B cell (primary cell): Measurements from ENCODE around the gene TPRN. TPM values are rescaled to one million over a fixed set of nuclear protein-coding genes. Genes with fewer than 3 reads are reported as not detected.

Experiments
- ATAC-seq: fragments of 200-7000 bp; cut with Tn5 transposase; one replicate; pipeline ENCODE4 v1.10.0; 2021; ENCODE audit warnings: low read depth, mild to moderate bottlenecking, moderate number of reproducible peaks, moderate library complexity
- CTCF ChIA-PET: fragments of 350-600 bp; sonication (Branson Sonifier 250); formaldehyde crosslinking; loops from one replicate; lab custom pipeline; 2021; ENCODE audit warnings: antibody characterized with exemption, inconsistent platforms; lab: Charles Lee
- POLR2A ChIA-PET: fragments of 350-600 bp; sonication (Branson Sonifier 250); formaldehyde crosslinking; loops from one replicate; lab custom pipeline; 2021; ENCODE audit warnings: antibody characterized with exemption; lab: Charles Lee
- DNase-seq: peaks from one replicate; pipeline ENCODE4 v3.0.0; 2013
- H2AFZ ChIP-seq: 2 replicates; pipeline ENCODE4 v1.6.1; 2012; ENCODE audit warnings: mild to moderate bottlenecking, low read depth, low read length; ENCODE audit not compliant: insufficient read depth, poor library complexity, severe bottlenecking
- H3K27ac ChIP-seq, 2 donors: 1 replicate in 1 of 2; 2 replicates in 1 of 2; pipeline ENCODE4 v1.5.1; 2012 to 2013; ENCODE audit warnings: low read length in 2 of 2, mild to moderate bottlenecking in 2 of 2, moderate library complexity in 1 of 2
- H3K27me3 ChIP-seq, 4 experiments: fragments of 200-600 bp in 1 of 4; sonication (generic) in 1 of 4; replicated peaks in 1 of 4; 1 replicate in 2 of 4; 2 replicates in 2 of 4; pipeline versions ENCODE4 v1.6.1 to v1.7.0; 2013 to 2016; ENCODE audit warnings: low read length in 3 of 4, mild to moderate bottlenecking in 2 of 4, mixed read lengths in 1 of 4, moderate library complexity in 1 of 4; ENCODE audit not compliant: insufficient read depth in 4 of 4, control insufficient read depth in 3 of 4; ENCODE audit errors: control extremely low read depth in 1 of 4
- H3K36me3 ChIP-seq, 2 experiments: replicated peaks in 1 of 2; 1 replicate in 1 of 2; 2 replicates in 1 of 2; pipeline versions ENCODE4 v1.6.1 to v1.7.1; 2013; ENCODE audit warnings: low read length in 1 of 2; ENCODE audit not compliant: insufficient read depth in 2 of 2, control insufficient read depth in 1 of 2; ENCODE audit errors: control extremely low read depth in 1 of 2, extremely low read depth in 1 of 2
- H3K4me1 ChIP-seq, 2 donors: fragments of 200-600 bp in 1 of 2; sonication (generic) in 1 of 2; 1 replicate in 1 of 2; 2 replicates in 1 of 2; pipeline versions ENCODE4 v1.5.1 to v1.6.1; 2013 to 2017; ENCODE audit warnings: low read length in 2 of 2; ENCODE audit not compliant: control insufficient read depth in 2 of 2, insufficient read depth in 2 of 2
- H3K4me2 ChIP-seq: replicated peaks from 2 replicates; pipeline ENCODE3; 2012; ENCODE audit warnings: mild to moderate bottlenecking, low read depth, low read length; ENCODE audit not compliant: poor library complexity, severe bottlenecking
- H3K4me3 ChIP-seq, 5 experiments: fragments of 200-600 bp in 1 of 5; sonication (generic) in 1 of 5; 1 replicate in 3 of 5; 2 replicates in 2 of 5; pipeline versions ENCODE4 v1.5.1 to v1.7.0; 2011 to 2016; ENCODE audit warnings: low read length in 4 of 5, mild to moderate bottlenecking in 4 of 5, low read depth in 2 of 5, control low read depth in 1 of 5, moderate library complexity in 1 of 5; ENCODE audit not compliant: insufficient read depth in 1 of 5; ENCODE audit errors: control extremely low read depth in 1 of 5, extremely low read depth in 1 of 5
- H3K79me2 ChIP-seq: fragments of 200-600 bp; sonication (generic); one replicate; pipeline ENCODE4 v1.6.0; 2016; ENCODE audit warnings: low read length; ENCODE audit not compliant: control insufficient read depth, insufficient read depth
- H3K9ac ChIP-seq: fragments of 200-600 bp; sonication (generic); 2 replicates; pipeline ENCODE4 v1.6.1; 2017; ENCODE audit warnings: mild to moderate bottlenecking, low read length, moderate library complexity
- H3K9me3 ChIP-seq, 3 donors: one replicate each; pipeline versions ENCODE4 v1.6.1 to v1.7.1; 2013; ENCODE audit warnings: low read length in 2 of 3; ENCODE audit not compliant: control insufficient read depth in 2 of 3, insufficient read depth in 1 of 3; ENCODE audit errors: control extremely low read depth in 1 of 3
- H4K20me1 ChIP-seq: 2 replicates; pipeline ENCODE4 v1.6.0; 2012; ENCODE audit warnings: mild to moderate bottlenecking, low read length; ENCODE audit not compliant: insufficient read depth, control insufficient read depth, poor library complexity, severe bottlenecking
- H3K27ac Mint-ChIP-seq: one replicate; pipeline ENCODE4 v1.8.0; 2021; ENCODE audit warnings: mixed read lengths
- H3K27me3 Mint-ChIP-seq: one replicate; pipeline ENCODE4 v1.8.0; 2021; ENCODE audit warnings: mixed read lengths
- H3K4me1 Mint-ChIP-seq: one replicate; pipeline ENCODE4 v1.8.0; 2021; ENCODE audit warnings: mixed read lengths
- H3K4me3 Mint-ChIP-seq: one replicate; pipeline ENCODE4 v1.8.0; 2021; ENCODE audit warnings: mixed read lengths
- H3K9me3 Mint-ChIP-seq: one replicate; pipeline ENCODE4 v1.8.0; 2022; ENCODE audit warnings: mixed read lengths; ENCODE audit not compliant: insufficient read depth
- EZH2 ChIP-seq: IDR thresholded peaks from 2 replicates; pipeline ENCODE4 v1.6.1; 2012; ENCODE audit warnings: borderline replicate concordance, low read depth, mild to moderate bottlenecking, moderate library complexity, low read length; ENCODE audit not compliant: insufficient read depth, poor library complexity, severe bottlenecking
- WGBS: methylation state at CpG from one replicate; pipeline ENCODE4 v1.1.5; 2013; ENCODE audit warnings: missing lambda C conversion rate; ENCODE audit not compliant: insufficient coverage; 5-methylcytosine and 5-hydroxymethylcytosine counted together
- intact Hi-C: fragments of 100-400 bp; cut with micrococcal nuclease; formaldehyde crosslinking; loops from one replicate; pipeline ENCODE4 v1.10.0; 2022
- polyA plus RNA-seq: library from polyadenylated mRNA; depleted of rRNA; stranded (reverse); fragments of >200 nt; gene quantifications from 2 replicates; pipeline ENCODE4 v1.2.3, GENCODE V29; 2012
- small RNA-seq: library from RNA; depleted of rRNA; stranded (forward); fragments of <200 nt; gene quantifications from one replicate; pipeline ENCODE3, GENCODE V24; 2012; ENCODE audit warnings: low replicate concordance, low read depth; ENCODE audit not compliant: insufficient read length
- total RNA-seq, 2 donors: library from RNA; stranded (reverse); fragments of 120-200 nt in 1 of 2; gene quantifications; 1 replicate in 1 of 2; 2 replicates in 1 of 2; pipeline versions ENCODE4 v1.2.3 to v1.2.4, GENCODE V29; 2013 to 2022
- TF ChIP-seq, protein P1 (sequence below): fragments of 200-600 bp; IDR thresholded peaks from one replicate; pipeline ENCODE4 v1.8.0; 2022; ENCODE audit warnings: antibody characterized with exemption, mild to moderate bottlenecking

TPRN gene
- total and polyA plus RNA-seq, 2 donors (not counting 1 experiment from before 2014, with no cell fraction given), result 5.7 to 16.3 TPM

- TF ChIP-seq, protein P1, sequence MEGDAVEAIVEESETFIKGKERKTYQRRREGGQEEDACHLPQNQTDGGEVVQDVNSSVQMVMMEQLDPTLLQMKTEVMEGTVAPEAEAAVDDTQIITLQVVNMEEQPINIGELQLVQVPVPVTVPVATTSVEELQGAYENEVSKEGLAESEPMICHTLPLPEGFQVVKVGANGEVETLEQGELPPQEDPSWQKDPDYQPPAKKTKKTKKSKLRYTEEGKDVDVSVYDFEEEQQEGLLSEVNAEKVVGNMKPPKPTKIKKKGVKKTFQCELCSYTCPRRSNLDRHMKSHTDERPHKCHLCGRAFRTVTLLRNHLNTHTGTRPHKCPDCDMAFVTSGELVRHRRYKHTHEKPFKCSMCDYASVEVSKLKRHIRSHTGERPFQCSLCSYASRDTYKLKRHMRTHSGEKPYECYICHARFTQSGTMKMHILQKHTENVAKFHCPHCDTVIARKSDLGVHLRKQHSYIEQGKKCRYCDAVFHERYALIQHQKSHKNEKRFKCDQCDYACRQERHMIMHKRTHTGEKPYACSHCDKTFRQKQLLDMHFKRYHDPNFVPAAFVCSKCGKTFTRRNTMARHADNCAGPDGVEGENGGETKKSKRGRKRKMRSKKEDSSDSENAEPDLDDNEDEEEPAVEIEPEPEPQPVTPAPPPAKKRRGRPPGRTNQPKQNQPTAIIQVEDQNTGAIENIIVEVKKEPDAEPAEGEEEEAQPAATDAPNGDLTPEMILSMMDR, result no peak
- TF ChIP-seq EZH2, result no peak
- no peak overlapping the region for H3K9ac ChIP-seq
- H3K36me3 ChIP-seq, result no peaks in the 10 kb centered on the region
- peaks cover 11 to 14% of the 10 kb centered on the region in 2 donors for H3K4me1 ChIP-seq
- no peak overlapping the region for H3K27ac ChIP-seq
- CTCF ChIA-PET, result interaction anchor here (1.3 kb wide), 1 partner anchor 11 kb away, joined by 3 read pairs; no protein-coding TSS in a partner anchor
- POLR2A ChIA-PET, result no interaction called here
- ATAC-seq, result no peak
- H2AFZ ChIP-seq, result no peak overlapping the region
- no peak for DNase-seq
- peaks cover 0 to 33% (median 0%) of the 10 kb centered on the region in 3 donors for H3K9me3 ChIP-seq
- no peak overlapping the region for H3K4me3 ChIP-seq
- WGBS, result 82% methylated on average over 18 of the region's 24 CpGs
- H3K4me3 Mint-ChIP-seq, result no peak overlapping the region
- H3K27me3 Mint-ChIP-seq, result peaks cover 45% of the 10 kb centered on the region
- H3K9me3 Mint-ChIP-seq, result no peaks in the 10 kb centered on the region
- H3K4me1 Mint-ChIP-seq, result no peaks in the 10 kb centered on the region
- peaks cover 0 to 71% (median 31%) of the 10 kb centered on the region in 4 experiments for H3K27me3 ChIP-seq
- H3K27ac Mint-ChIP-seq, result no peak overlapping the region
- H3K79me2 ChIP-seq, result no peaks in the 10 kb centered on the region
- no peaks in the 10 kb centered on the region for H4K20me1 ChIP-seq
- H3K4me2 ChIP-seq, result no peak overlapping the region
- intact Hi-C loops, result no loop called here
These were observed 58.3 kb downstream of the TPRN start for GRCh38 chr9:137141976-137142936.

Small RNA genes lying within 50 kb of the gene (small RNA-seq; reads per million reads assigned to genes)
- gene MIR3621, result not detected

Other genes with a start within 250 kb of the TPRN start
Only the 30 nearest of the 32 such genes appear.
- gene PTGDS, start 223.2 kb downstream of the TPRN start, total RNA-seq, result not detected in 2 replicates
- gene PTGDS, start 223.2 kb downstream of the TPRN start, polyA plus RNA-seq, result 0.13 and 0.25 TPM in 2 replicates
- gene LCNL1, start 217.7 kb downstream of the TPRN start, total RNA-seq, result not detected in 2 replicates
- 0.06 TPM in 1 of 2 replicates, not detected in the other for gene LCNL1, start 217.7 kb downstream of the TPRN start, polyA plus RNA-seq
- gene PAXX, start 208.3 kb downstream of the TPRN start, total RNA-seq, result 73.0 and 74.8 TPM in 2 replicates
- 126 and 167 TPM in 2 replicates for gene PAXX, start 208.3 kb downstream of the TPRN start, polyA plus RNA-seq
- gene CLIC3, start 204.2 kb downstream of the TPRN start, total RNA-seq, result 1.1 TPM in 2 replicates
- 1.9 and 2.1 TPM in 2 replicates for gene CLIC3, start 204.2 kb downstream of the TPRN start, polyA plus RNA-seq
- 29.1 and 30.7 TPM in 2 replicates for gene ABCA2, start 172.5 kb downstream of the TPRN start, total RNA-seq
- 61.1 and 63.1 TPM in 2 replicates for gene ABCA2, start 172.5 kb downstream of the TPRN start, polyA plus RNA-seq
- gene FUT7, start 168.7 kb downstream of the TPRN start, total RNA-seq, result 7.0 and 8.2 TPM in 2 replicates
- gene FUT7, start 168.7 kb downstream of the TPRN start, polyA plus RNA-seq, result 2.6 and 7.3 TPM in 2 replicates
- 0.17 and 0.39 TPM in 2 replicates for gene NPDC1, start 154.6 kb downstream of the TPRN start, total RNA-seq
- 0.19 and 3.0 TPM in 2 replicates for gene NPDC1, start 154.6 kb downstream of the TPRN start, polyA plus RNA-seq
- gene ENTPD2, start 146.7 kb downstream of the TPRN start, total RNA-seq, result not detected in 2 replicates
- gene ENTPD2, start 146.7 kb downstream of the TPRN start, polyA plus RNA-seq, result not detected in 2 replicates
- 0.39 and 0.73 TPM in 2 replicates for gene SAPCD2, start 130.2 kb downstream of the TPRN start, total RNA-seq
- 0.45 and 0.69 TPM in 2 replicates for gene SAPCD2, start 130.2 kb downstream of the TPRN start, polyA plus RNA-seq
- 47.6 and 55.8 TPM in 2 replicates for gene UAP1L1, start 123.2 kb downstream of the TPRN start, total RNA-seq
- 29.1 and 38.1 TPM in 2 replicates for gene UAP1L1, start 123.2 kb downstream of the TPRN start, polyA plus RNA-seq
- 68.4 and 80.9 TPM in 2 replicates for gene MAN1B1, start 113.8 kb downstream of the TPRN start, total RNA-seq
- gene MAN1B1, start 113.8 kb downstream of the TPRN start, polyA plus RNA-seq, result 47.0 and 53.1 TPM in 2 replicates
- 324 and 335 TPM in 2 replicates for gene DPP7, start 86.0 kb downstream of the TPRN start, total RNA-seq
- gene DPP7, start 86.0 kb downstream of the TPRN start, polyA plus RNA-seq, result 506 and 546 TPM in 2 replicates
- not detected in 2 replicates for gene GRIN1, start 61.6 kb downstream of the TPRN start, total RNA-seq
- gene GRIN1, start 61.6 kb downstream of the TPRN start, polyA plus RNA-seq, result 0.04 TPM in 1 of 2 replicates, not detected in the other
- not detected in 2 replicates for gene LRRC26, start 30.7 kb downstream of the TPRN start, total RNA-seq
- not detected in 2 replicates for gene LRRC26, start 30.7 kb downstream of the TPRN start, polyA plus RNA-seq
- gene TMEM210, start 28.7 kb downstream of the TPRN start, total RNA-seq, result not detected in 2 replicates
- not detected in 2 replicates for gene TMEM210, start 28.7 kb downstream of the TPRN start, polyA plus RNA-seq
- 121 and 129 TPM in 2 replicates for gene ANAPC2, start 12.2 kb downstream of the TPRN start, total RNA-seq
- gene ANAPC2, start 12.2 kb downstream of the TPRN start, polyA plus RNA-seq, result 127 and 138 TPM in 2 replicates
- gene SSNA1, start 12.1 kb downstream of the TPRN start, total RNA-seq, result 52.9 and 53.6 TPM in 2 replicates
- gene SSNA1, start 12.1 kb downstream of the TPRN start, polyA plus RNA-seq, result 99.0 and 129 TPM in 2 replicates
- gene TMEM203, start 4.9 kb upstream of the TPRN start, total RNA-seq, result 35.7 and 38.0 TPM in 2 replicates
- 16.1 and 20.6 TPM in 2 replicates for gene TMEM203, start 4.9 kb upstream of the TPRN start, polyA plus RNA-seq
- gene NDOR1, start 5.0 kb upstream of the TPRN start, total RNA-seq, result 37.3 and 40.9 TPM in 2 replicates
- gene NDOR1, start 5.0 kb upstream of the TPRN start, polyA plus RNA-seq, result 36.4 and 37.6 TPM in 2 replicates
- gene RNF208, start 21.5 kb upstream of the TPRN start, total RNA-seq, result 1.1 and 1.4 TPM in 2 replicates
- 0.97 and 1.1 TPM in 2 replicates for gene RNF208, start 21.5 kb upstream of the TPRN start, polyA plus RNA-seq
- 0.22 and 0.32 TPM in 2 replicates for gene CYSRT1, start 24.4 kb upstream of the TPRN start, total RNA-seq
- 0.51 and 0.68 TPM in 2 replicates for gene CYSRT1, start 24.4 kb upstream of the TPRN start, polyA plus RNA-seq
- not detected in 2 replicates for gene RNF224, start 26.8 kb upstream of the TPRN start, total RNA-seq
- not detected in 2 replicates for gene RNF224, start 26.8 kb upstream of the TPRN start, polyA plus RNA-seq
- gene SLC34A3, start 30.2 kb upstream of the TPRN start, total RNA-seq, result not detected in 2 replicates
- gene SLC34A3, start 30.2 kb upstream of the TPRN start, polyA plus RNA-seq, result not detected in 2 replicates
- gene TUBB4B, start 40.5 kb upstream of the TPRN start, total RNA-seq, result 110 and 111 TPM in 2 replicates
- 245 and 261 TPM in 2 replicates for gene TUBB4B, start 40.5 kb upstream of the TPRN start, polyA plus RNA-seq
- not detected in 2 replicates for gene STPG3, start 50.5 kb upstream of the TPRN start, total RNA-seq
- not detected in 2 replicates for gene STPG3, start 50.5 kb upstream of the TPRN start, polyA plus RNA-seq
- 55.8 and 56.9 TPM in 2 replicates for gene NELFB, start 54.6 kb upstream of the TPRN start, total RNA-seq
- 47.1 and 53.7 TPM in 2 replicates for gene NELFB, start 54.6 kb upstream of the TPRN start, polyA plus RNA-seq
- 12.7 and 15.3 TPM in 2 replicates for gene TOR4A, start 77.0 kb upstream of the TPRN start, total RNA-seq
- 6.0 and 8.3 TPM in 2 replicates for gene TOR4A, start 77.0 kb upstream of the TPRN start, polyA plus RNA-seq
- gene NRARP, start 101.5 kb upstream of the TPRN start, total RNA-seq, result 11.4 and 11.5 TPM in 2 replicates
- 4.3 and 5.7 TPM in 2 replicates for gene NRARP, start 101.5 kb upstream of the TPRN start, polyA plus RNA-seq
- 23.7 and 25.1 TPM in 2 replicates for gene EXD3, start 222.4 kb upstream of the TPRN start, total RNA-seq
- 21.3 and 22.5 TPM in 2 replicates for gene EXD3, start 222.4 kb upstream of the TPRN start, polyA plus RNA-seq
- 5.7 and 8.4 TPM in 2 replicates for gene NOXA1, start 222.7 kb upstream of the TPRN start, total RNA-seq
- gene NOXA1, start 222.7 kb upstream of the TPRN start, polyA plus RNA-seq, result 5.1 and 7.7 TPM in 2 replicates